PC-3 (cell line): ENCODE results near the gene C1QTNF3. TPM values are rescaled to one million over a fixed set of nuclear protein-coding genes. Genes with fewer than 3 reads are reported as not detected.

Source experiments
- ATAC-seq: fragments of 200-7000 bp; cut with Tn5 transposase; 2 replicates; pipeline ENCODE4 v1.9.1; 2020; ENCODE audit warnings: mild to moderate bottlenecking, moderate library complexity
- BruUV-seq: library from RNA; stranded (reverse); fragments of 400-500 nt; replicated peaks from 2 replicates; lab custom pipeline; 2021; lab: Mats Ljungman, UMichigan
- CTCF ChIA-PET: fragments of 300-600 bp; sonication (Branson Sonifier 250); formaldehyde crosslinking; loops from one replicate; lab custom pipeline; 2022; ENCODE audit warnings: antibody characterized with exemption; lab: Charles Lee
- POLR2A ChIA-PET: fragments of 300-600 bp; sonication (Branson Sonifier 250); formaldehyde crosslinking; loops from one replicate; lab custom pipeline; 2022; ENCODE audit warnings: antibody characterized with exemption; ENCODE audit not compliant: unreplicated experiment; lab: Charles Lee
- DNase-seq: peaks from one replicate; pipeline ENCODE4 v3.0.0-alpha.2; 2015
- H2AFZ ChIP-seq: fragments of 300-600 bp; sonication (generic); 2 replicates; pipeline ENCODE4 v1.6.0; 2016; ENCODE audit warnings: antibody characterized with exemption, low read length
- H3F3A ChIP-seq: fragments of 300-600 bp; sonication (generic); one replicate; pipeline ENCODE4 v1.6.0; 2017; ENCODE audit warnings: antibody characterized with exemption, low read length, control low read depth, mild to moderate bottlenecking; ENCODE audit not compliant: unreplicated experiment
- H3K27ac ChIP-seq: fragments of 300-600 bp; sonication (generic); 2 replicates; pipeline ENCODE4 v1.5.1; 2016; ENCODE audit warnings: mild to moderate bottlenecking, low read length
- H3K27me3 ChIP-seq: fragments of 300-600 bp; sonication (generic); 2 replicates; pipeline ENCODE4 v1.6.1; 2016; ENCODE audit warnings: low read length, mixed read lengths
- H3K36me3 ChIP-seq: fragments of 300-600 bp; sonication (generic); 2 replicates; pipeline ENCODE4 v1.6.1; 2016; ENCODE audit warnings: low read depth, mixed run types, low read length, mixed read lengths
- H3K4me1 ChIP-seq: fragments of 300-600 bp; sonication (generic); 2 replicates; pipeline ENCODE4 v1.5.1; 2016; ENCODE audit warnings: low read length; ENCODE audit not compliant: insufficient read depth
- H3K4me2 ChIP-seq: fragments of 300-600 bp; sonication (generic); 2 replicates; pipeline ENCODE4 v1.6.0; 2016; ENCODE audit warnings: low read length
- H3K4me3 ChIP-seq: fragments of 300-600 bp; sonication (generic); 2 replicates; pipeline ENCODE4 v1.5.1; 2016; ENCODE audit warnings: mild to moderate bottlenecking, low read length, mixed read lengths
- H3K79me2 ChIP-seq: fragments of 300-600 bp; sonication (generic); 2 replicates; pipeline ENCODE4 v1.6.1; 2017; ENCODE audit warnings: low read length, mixed read lengths
- H3K9ac ChIP-seq: fragments of 300-600 bp; sonication (generic); 2 replicates; pipeline ENCODE4 v1.6.0; 2016; ENCODE audit warnings: mild to moderate bottlenecking, low read length
- H3K9me2 ChIP-seq: fragments of 300-600 bp; sonication (generic); replicated peaks from 2 replicates; pipeline ENCODE4 v1.6.1; 2016; ENCODE audit warnings: mixed run types, low read length, mixed read lengths
- H3K9me3 ChIP-seq: fragments of 300-600 bp; sonication (generic); 2 replicates; pipeline ENCODE4 v1.6.1; 2016; ENCODE audit warnings: low read length, mixed read lengths
- H4K20me1 ChIP-seq: fragments of 300-600 bp; sonication (generic); 2 replicates; pipeline ENCODE4 v1.6.1; 2016; ENCODE audit warnings: low read length, mixed read lengths
- EZH2 ChIP-seq: fragments of 300-600 bp; sonication (generic); IDR thresholded peaks from one replicate; pipeline ENCODE4 v1.6.1; 2017; ENCODE audit warnings: antibody characterized with exemption, mild to moderate bottlenecking, low read length; ENCODE audit not compliant: unreplicated experiment
- EZH2phosphoT487 ChIP-seq: fragments of 300-600 bp; sonication (generic); IDR thresholded peaks from 2 replicates; pipeline ENCODE4 v1.6.1; 2018; ENCODE audit warnings: mild to moderate bottlenecking, antibody characterized with exemption, low read length, borderline replicate concordance
- intact Hi-C: fragments of 100-400 bp; cut with micrococcal nuclease; formaldehyde crosslinking; loops from 2 replicates; pipeline ENCODE4 v1.9.0; 2023
- total RNA-seq: library from RNA; depleted of rRNA; stranded (reverse); fragments of >200 nt; gene quantifications from 2 replicates; pipeline ENCODE4 v1.2.3, GENCODE V29; 2014
- TF ChIP-seq, protein P1 (sequence below): fragments of 300-600 bp; sonication (generic); conservative IDR thresholded peaks from 2 replicates; pipeline ENCODE4 v1.5.1; 2017; ENCODE audit warnings: antibody characterized with exemption, low read depth, mild to moderate bottlenecking, low read length

Gene C1QTNF3
- total RNA-seq, 1 experiment from 2014 or later: 1.1 TPM

DNA sequence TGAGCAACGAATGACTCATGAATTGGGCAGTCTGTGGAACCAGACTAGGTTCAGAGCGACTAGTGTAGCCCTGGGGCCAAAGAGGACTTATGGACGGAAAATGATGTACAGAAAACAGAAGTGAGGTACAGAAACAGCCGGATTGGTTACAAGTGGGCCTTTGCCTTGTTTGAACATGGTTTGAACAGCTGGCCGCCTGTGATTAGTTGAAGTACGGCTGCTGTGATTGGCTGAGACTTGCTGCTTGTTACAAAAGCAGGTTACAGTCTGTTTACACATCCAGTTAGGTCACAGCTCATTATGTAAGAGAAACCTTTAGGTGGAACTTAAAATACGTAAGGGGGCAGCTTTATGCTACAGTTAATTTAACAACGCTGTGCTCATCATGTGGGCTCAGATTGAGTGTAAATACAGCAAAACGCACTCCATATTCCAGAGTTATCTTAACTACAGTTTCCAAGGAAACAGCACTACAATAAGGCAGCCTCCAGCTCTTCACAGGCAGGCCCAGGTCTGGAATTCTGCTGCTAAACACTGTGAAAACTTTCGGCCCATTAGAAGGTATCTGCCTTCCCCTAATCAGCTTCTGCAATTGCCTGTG is 41.7 kb downstream of the C1QTNF3 start:
- Histone ChIP-seq H3K4me2 (peak overlapping the region; percentile 69), H3K4me3 (peak overlapping the region; percentile 22; the same call in 1 of the 2 replicates), H3K9me2 (no peaks in the 10 kb centered on the region), H3K79me2 (0 out of 2 replicates have a peak, but pooled peaks cover 8% of the 10 kb centered on the region), H3K36me3 (no peaks in the 10 kb centered on the region), H3F3A (no peaks in the 10 kb centered on the region), H2AFZ (peak overlapping the region; percentile 68), H3K27me3 (no peaks in the 10 kb centered on the region), H3K4me1 (peaks cover 30% of the 10 kb centered on the region), H3K9ac (peak overlapping the region; percentile 20; the same call in 1 of the 2 replicates), H3K27ac (peak overlapping the region; percentile 61), H3K9me3 (no peaks in the 10 kb centered on the region), H4K20me1 (no peaks in the 10 kb centered on the region)
- CTCF ChIA-PET: interaction anchor here (0.6 kb wide), 1 partner anchor 33 kb away, joined by 3 read pairs; no protein-coding TSS in a partner anchor
- no peak for TF ChIP-seq EZH2
- TF ChIP-seq EZH2phosphoT487: no peak
- TF ChIP-seq, protein P1, sequence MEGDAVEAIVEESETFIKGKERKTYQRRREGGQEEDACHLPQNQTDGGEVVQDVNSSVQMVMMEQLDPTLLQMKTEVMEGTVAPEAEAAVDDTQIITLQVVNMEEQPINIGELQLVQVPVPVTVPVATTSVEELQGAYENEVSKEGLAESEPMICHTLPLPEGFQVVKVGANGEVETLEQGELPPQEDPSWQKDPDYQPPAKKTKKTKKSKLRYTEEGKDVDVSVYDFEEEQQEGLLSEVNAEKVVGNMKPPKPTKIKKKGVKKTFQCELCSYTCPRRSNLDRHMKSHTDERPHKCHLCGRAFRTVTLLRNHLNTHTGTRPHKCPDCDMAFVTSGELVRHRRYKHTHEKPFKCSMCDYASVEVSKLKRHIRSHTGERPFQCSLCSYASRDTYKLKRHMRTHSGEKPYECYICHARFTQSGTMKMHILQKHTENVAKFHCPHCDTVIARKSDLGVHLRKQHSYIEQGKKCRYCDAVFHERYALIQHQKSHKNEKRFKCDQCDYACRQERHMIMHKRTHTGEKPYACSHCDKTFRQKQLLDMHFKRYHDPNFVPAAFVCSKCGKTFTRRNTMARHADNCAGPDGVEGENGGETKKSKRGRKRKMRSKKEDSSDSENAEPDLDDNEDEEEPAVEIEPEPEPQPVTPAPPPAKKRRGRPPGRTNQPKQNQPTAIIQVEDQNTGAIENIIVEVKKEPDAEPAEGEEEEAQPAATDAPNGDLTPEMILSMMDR: no peak
- DNase-seq: peak; percentile 83
- POLR2A ChIA-PET: interaction anchor here (0.5 to 0.6 kb wide), 3 partner anchors 32 to 175 kb away, joined by 4 to 7 read pairs (median 5); no protein-coding TSS in a partner anchor
- peak; percentile 80 for ATAC-seq
- no TSS peak for BruUV-seq
- intact Hi-C loops: loop anchor here (10.0 kb wide), 2 partner anchors 713 to 913 kb away; partner anchors contain the start of genes BRIX1 and RAD1

DNA sequence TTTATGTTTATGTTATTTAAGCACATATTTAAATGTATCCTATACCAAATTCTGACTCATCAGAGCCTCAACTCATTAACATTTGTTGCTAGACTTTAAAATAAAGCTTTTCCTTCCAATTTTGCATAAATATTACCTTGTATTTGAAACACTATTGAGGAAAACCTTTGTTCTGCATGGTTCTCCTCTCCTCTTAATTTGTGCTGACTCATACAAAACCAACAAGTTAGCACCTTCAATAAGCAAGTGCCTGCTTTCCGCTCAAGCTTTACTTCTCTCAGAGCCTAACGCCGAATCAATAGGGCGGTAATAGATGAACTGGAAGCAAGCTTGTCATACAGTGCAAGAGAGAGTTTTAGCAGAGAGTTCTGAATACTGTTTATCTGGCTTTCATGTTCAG is 43.0 kb downstream of the C1QTNF3 start:
- ChIA-PET CTCF (no interaction called here), POLR2A (no interaction called here)
- H3F3A ChIP-seq: no peaks in the 10 kb centered on the region
- DNase-seq (no peak), ATAC-seq (no peak)
- H3K4me1 ChIP-seq: peaks cover 21% of the 10 kb centered on the region
- H3K9me2 ChIP-seq: no peaks in the 10 kb centered on the region
- intact Hi-C loops: loop anchor here (10.0 kb wide), 2 partner anchors 715 to 915 kb away; partner anchors contain the start of genes BRIX1 and RAD1
- H3K4me2 ChIP-seq: no peak overlapping the region
- H3K9me3 ChIP-seq: no peaks in the 10 kb centered on the region
- H3K27me3 ChIP-seq: no peaks in the 10 kb centered on the region
- TF ChIP-seq, protein P1: no peak
- TF ChIP-seq EZH2 (no peak), EZH2phosphoT487 (no peak)
- no peaks in the 10 kb centered on the region for H3K79me2 ChIP-seq
- H3K36me3 ChIP-seq: no peaks in the 10 kb centered on the region
- no peak overlapping the region for H3K9ac ChIP-seq
- no peak overlapping the region for H3K4me3 ChIP-seq
- no peak overlapping the region for H3K27ac ChIP-seq
- no TSS peak for BruUV-seq
- H4K20me1 ChIP-seq: no peaks in the 10 kb centered on the region
- H2AFZ ChIP-seq: no peak overlapping the region
